Measurements from ENCODE around the gene ARF4. TPM values are rescaled to one million over a fixed set of nuclear protein-coding genes. Genes with fewer than 3 reads are reported as not detected.

ARF4 gene
- total and polyA plus RNA-seq, 2 donors (not counting 1 experiment from before 2014, with no cell fraction given) = 30.2 to 38.1 TPM

DNA sequence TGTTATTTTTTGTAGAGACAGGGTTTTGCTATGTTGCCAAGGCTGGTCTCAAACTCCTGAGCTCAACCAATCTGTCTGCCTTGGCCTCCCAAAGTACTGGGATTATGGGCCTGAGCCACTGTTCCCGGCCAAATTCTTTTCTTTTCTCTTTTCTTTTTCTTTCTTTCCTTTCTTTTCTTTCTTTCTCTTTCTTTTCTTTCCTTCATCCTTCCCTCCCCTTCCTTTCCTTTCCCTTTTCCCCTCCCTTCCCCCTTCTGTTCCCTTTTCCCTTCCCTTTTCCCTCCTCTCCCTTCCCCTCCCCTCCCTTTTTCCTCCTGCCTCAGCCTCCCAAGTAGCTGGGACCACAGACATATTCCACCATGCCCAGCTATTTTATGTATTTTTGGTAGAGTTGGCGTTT is 3.1 kb upstream of the ARF4 start:
- WGBS (ENCODE audit: insufficient coverage) = 100% methylated on average over 1 of the region's 2 CpGs
- no peak overlapping the region for H2AFZ ChIP-seq (ENCODE audit: insufficient read depth, low read depth, low read length, poor library complexity, severe bottlenecking)
- no peak overlapping the region for H3K9ac ChIP-seq (ENCODE audit: low read length)
- peaks cover 2% of the 10 kb centered on the region in 2 experiments for H3K36me3 ChIP-seq (replicated peaks in 1 of 2; ENCODE audit: control extremely low read depth in 1 of 2, control insufficient read depth in 1 of 2, extremely low read depth in 1 of 2, insufficient read depth in 2 of 2, low read length in 1 of 2)
- peaks cover 14% of the 10 kb centered on the region for H4K20me1 ChIP-seq (ENCODE audit: control insufficient read depth, insufficient read depth, low read length, poor library complexity, severe bottlenecking)
- no peaks in the 10 kb centered on the region for H3K27me3 Mint-ChIP-seq
- no peak overlapping the region for H3K4me3 Mint-ChIP-seq
- no peaks in the 10 kb centered on the region for H3K9me3 Mint-ChIP-seq (ENCODE audit: insufficient read depth)
- peaks cover 28% of the 10 kb centered on the region for H3K4me1 Mint-ChIP-seq
- intact Hi-C loops (cut with micrococcal nuclease) = no loop called here
- H3K4me2 ChIP-seq (replicated peaks; ENCODE audit: low read depth, low read length, poor library complexity, severe bottlenecking) = no peak overlapping the region
- ATAC-seq (ENCODE audit: low read depth) (no peak), DNase-seq (no peak)
- peaks cover 22 to 30% of the 10 kb centered on the region in 2 donors for H3K4me1 ChIP-seq (ENCODE audit: control insufficient read depth in 2 of 2, insufficient read depth in 2 of 2, low read length in 2 of 2)
- CTCF ChIA-PET = no interaction called here
- H3K27ac ChIP-seq (ENCODE audit: low read length in 2 of 2) = no peak overlapping the region
- TF ChIP-seq, protein P1, sequence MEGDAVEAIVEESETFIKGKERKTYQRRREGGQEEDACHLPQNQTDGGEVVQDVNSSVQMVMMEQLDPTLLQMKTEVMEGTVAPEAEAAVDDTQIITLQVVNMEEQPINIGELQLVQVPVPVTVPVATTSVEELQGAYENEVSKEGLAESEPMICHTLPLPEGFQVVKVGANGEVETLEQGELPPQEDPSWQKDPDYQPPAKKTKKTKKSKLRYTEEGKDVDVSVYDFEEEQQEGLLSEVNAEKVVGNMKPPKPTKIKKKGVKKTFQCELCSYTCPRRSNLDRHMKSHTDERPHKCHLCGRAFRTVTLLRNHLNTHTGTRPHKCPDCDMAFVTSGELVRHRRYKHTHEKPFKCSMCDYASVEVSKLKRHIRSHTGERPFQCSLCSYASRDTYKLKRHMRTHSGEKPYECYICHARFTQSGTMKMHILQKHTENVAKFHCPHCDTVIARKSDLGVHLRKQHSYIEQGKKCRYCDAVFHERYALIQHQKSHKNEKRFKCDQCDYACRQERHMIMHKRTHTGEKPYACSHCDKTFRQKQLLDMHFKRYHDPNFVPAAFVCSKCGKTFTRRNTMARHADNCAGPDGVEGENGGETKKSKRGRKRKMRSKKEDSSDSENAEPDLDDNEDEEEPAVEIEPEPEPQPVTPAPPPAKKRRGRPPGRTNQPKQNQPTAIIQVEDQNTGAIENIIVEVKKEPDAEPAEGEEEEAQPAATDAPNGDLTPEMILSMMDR (IDR thresholded peaks at IDR 0.05) = no peak
- TF ChIP-seq EZH2 (IDR thresholded peaks at IDR 0.05; ENCODE audit: borderline replicate concordance, insufficient read depth, low read depth, low read length, poor library complexity, severe bottlenecking) = no peak
- no peaks in the 10 kb centered on the region for H3K27me3 ChIP-seq (replicated peaks in 1 of 4; ENCODE audit: control extremely low read depth in 1 of 4, control insufficient read depth in 3 of 4, insufficient read depth in 4 of 4, low read length in 3 of 4)
- H3K4me3 ChIP-seq (ENCODE audit: control extremely low read depth in 1 of 5, extremely low read depth in 1 of 5, insufficient read depth in 1 of 5, low read depth in 2 of 5, low read length in 4 of 5) = no peak overlapping the region
- no peaks in the 10 kb centered on the region for H3K9me3 ChIP-seq (ENCODE audit: control extremely low read depth in 1 of 3, control insufficient read depth in 2 of 3, insufficient read depth in 1 of 3, low read length in 2 of 3)
- POLR2A ChIA-PET = interaction anchor here (0.7 kb wide), 1 partner anchor 153 kb away, joined by 6 read pairs; no protein-coding TSS in a partner anchor
- no peak overlapping the region for H3K27ac Mint-ChIP-seq
- H3K79me2 ChIP-seq (ENCODE audit: control insufficient read depth, insufficient read depth, low read length) = peaks cover 39% of the 10 kb centered on the region

DNA sequence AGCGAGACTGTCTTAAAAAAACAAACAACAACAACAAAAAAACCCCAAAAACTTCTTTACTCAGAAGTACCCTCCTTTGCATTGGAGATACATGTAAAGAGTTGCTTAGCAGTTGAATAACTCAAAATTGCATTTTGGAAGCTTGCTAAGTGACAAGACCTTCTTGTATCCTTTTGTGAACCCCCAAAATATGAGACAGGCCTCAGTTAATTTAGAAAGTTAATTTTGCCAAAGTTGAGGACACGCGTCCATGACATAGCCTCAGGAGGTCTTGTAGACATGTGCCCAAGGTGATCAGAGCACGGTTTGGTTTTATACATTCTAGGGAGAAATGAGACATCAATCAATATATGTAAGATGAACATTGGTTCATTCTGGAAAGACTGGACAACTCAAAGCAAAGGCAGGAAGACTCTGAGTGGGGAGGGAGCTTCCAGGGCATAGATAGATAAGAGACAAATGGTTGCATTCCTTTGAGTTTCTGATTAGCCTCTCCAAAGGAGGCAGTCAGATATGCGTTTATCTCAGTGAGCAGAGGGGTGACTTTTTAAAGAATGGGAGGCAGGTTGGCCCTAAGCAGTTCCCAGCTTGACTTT is 1.7 kb upstream of the ARF4 start:
- Histone ChIP-seq H2AFZ (ENCODE audit: insufficient read depth, low read depth, low read length, poor library complexity, severe bottlenecking) (peak overlapping the region; percentile 27), H4K20me1 (ENCODE audit: control insufficient read depth, insufficient read depth, low read length, poor library complexity, severe bottlenecking) (peaks cover 14% of the 10 kb centered on the region), H3K4me2 (replicated peaks; ENCODE audit: low read depth, low read length, poor library complexity, severe bottlenecking) (peak overlapping the region; percentile 73), H3K9me3 (ENCODE audit: control extremely low read depth in 1 of 3, control insufficient read depth in 2 of 3, insufficient read depth in 1 of 3, low read length in 2 of 3) (no peaks in the 10 kb centered on the region), H3K9ac (ENCODE audit: low read length) (peak overlapping the region; percentile 74), H3K27ac (ENCODE audit: low read length in 2 of 2) (peak overlapping the region; percentile 95 to 98), H3K79me2 (ENCODE audit: control insufficient read depth, insufficient read depth, low read length) (peaks cover 53% of the 10 kb centered on the region), H3K36me3 (replicated peaks in 1 of 2; ENCODE audit: control extremely low read depth in 1 of 2, control insufficient read depth in 1 of 2, extremely low read depth in 1 of 2, insufficient read depth in 2 of 2, low read length in 1 of 2) (peaks cover 2% of the 10 kb centered on the region in 2 experiments), H3K27me3 (replicated peaks in 1 of 4; ENCODE audit: control extremely low read depth in 1 of 4, control insufficient read depth in 3 of 4, insufficient read depth in 4 of 4, low read length in 3 of 4) (no peaks in the 10 kb centered on the region), H3K4me1 (ENCODE audit: control insufficient read depth in 2 of 2, insufficient read depth in 2 of 2, low read length in 2 of 2) (peaks cover 29 to 30% of the 10 kb centered on the region in 2 donors), H3K4me3 (ENCODE audit: control extremely low read depth in 1 of 5, extremely low read depth in 1 of 5, insufficient read depth in 1 of 5, low read depth in 2 of 5, low read length in 4 of 5) (peak overlapping the region; percentile 38 to 78 (median 65))
- Mint-ChIP-seq H3K27ac (peak overlapping the region; percentile 97), H3K4me1 (peaks cover 39% of the 10 kb centered on the region), H3K4me3 (peak overlapping the region; percentile 96), H3K27me3 (no peaks in the 10 kb centered on the region), H3K9me3 (ENCODE audit: insufficient read depth) (no peaks in the 10 kb centered on the region)
- CTCF ChIA-PET = interaction anchor here (0.6 kb wide), 1 partner anchor 156 kb away, joined by 3 read pairs; no protein-coding TSS in a partner anchor
- intact Hi-C loops (cut with micrococcal nuclease) = loop anchor here (10.0 kb wide), 1 partner anchor 424 kb away; no protein-coding TSS in a partner anchor
- WGBS (ENCODE audit: insufficient coverage) = 50% methylated on average over 1 of the region's 5 CpGs
- TF ChIP-seq, protein P1 (IDR thresholded peaks at IDR 0.05) = no peak
- TF ChIP-seq EZH2 (IDR thresholded peaks at IDR 0.05; ENCODE audit: borderline replicate concordance, insufficient read depth, low read depth, low read length, poor library complexity, severe bottlenecking) = no peak
- no peak for ATAC-seq (ENCODE audit: low read depth)
- POLR2A ChIA-PET = no interaction called here
- DNase-seq = peak; percentile 27

Measured in B cell (primary cell).